Measurements from ENCODE around the gene MAST2. TPM values are rescaled to one million over a fixed set of nuclear protein-coding genes. Genes with fewer than 3 reads are reported as not detected.

Gene MAST2
- total RNA-seq, 4 donors from 2014 or later: 18.8 to 22.2 (median 20.2) TPM

- H3K27ac ChIP-seq: no peak overlapping the region
- H3K4me1 ChIP-seq: no peaks in the 10 kb centered on the region
- no peak for DNase-seq
- 84 to 91% methylated on average over 2 of the region's 2 CpGs for WGBS, 2 donors
- intact Hi-C loops (cut with DNase I): no loop called here
- no peaks in the 10 kb centered on the region for H3K27me3 ChIP-seq
- H3K36me3 ChIP-seq: no peaks in the 10 kb centered on the region
- H3K4me3 ChIP-seq (replicated peaks in 1 of 3): no peak overlapping the region
- TF ChIP-seq CTCF (IDR thresholded peaks at IDR 0.05) (no peak), POLR2A (IDR thresholded peaks at IDR 0.05) (no peak)
- H3K9me3 ChIP-seq: no peaks in the 10 kb centered on the region
Measured at GRCh38 chr1:45789601-45790000, 13.8 kb upstream of the MAST2 start.

- no peak overlapping the region for H3K27ac ChIP-seq
- TF ChIP-seq CTCF (IDR thresholded peaks at IDR 0.05): no peak
- intact Hi-C loops (cut with DNase I): no loop called here
Measured at GRCh38 chr1:45792744-45793143, 10.7 kb upstream of the MAST2 start.

GRCh38 chr1:45793942-45794604, 9.3 kb upstream of the MAST2 start:
- Histone ChIP-seq H3K4me3 (replicated peaks in 1 of 3) (no peak overlapping the region), H3K36me3 (no peaks in the 10 kb centered on the region), H3K4me1 (no peaks in the 10 kb centered on the region), H3K27ac (no peak overlapping the region), H3K27me3 (no peaks in the 10 kb centered on the region), H3K9me3 (no peaks in the 10 kb centered on the region)
- intact Hi-C loops (cut with DNase I): no loop called here
- no peak for DNase-seq
- TF ChIP-seq POLR2A (IDR thresholded peaks at IDR 0.05) (no peak), CTCF (IDR thresholded peaks at IDR 0.05) (no peak)
- 53 to 59% methylated on average over 7 of the region's 7 CpGs for WGBS, 2 donors

More at GRCh38 chr1:45792744-45793143, 10.7 kb upstream of the MAST2 start:
- H3K36me3 ChIP-seq: no peaks in the 10 kb centered on the region
- H3K4me3 ChIP-seq (replicated peaks in 1 of 3): no peak overlapping the region
- H3K27me3 ChIP-seq: no peaks in the 10 kb centered on the region
- DNase-seq: no peak
- H3K9me3 ChIP-seq: no peaks in the 10 kb centered on the region
- no peaks in the 10 kb centered on the region for H3K4me1 ChIP-seq
- 49 to 51% methylated on average over 4 of the region's 4 CpGs for WGBS, 2 donors

- TF ChIP-seq CTCF (IDR thresholded peaks at IDR 0.05) (no peak), POLR2A (IDR thresholded peaks at IDR 0.05) (no peak)
- Histone ChIP-seq H3K27me3 (no peaks in the 10 kb centered on the region), H3K27ac (no peak overlapping the region), H3K4me1 (no peaks in the 10 kb centered on the region), H3K9me3 (no peaks in the 10 kb centered on the region), H3K36me3 (no peaks in the 10 kb centered on the region), H3K4me3 (replicated peaks in 1 of 3) (no peak overlapping the region)
- intact Hi-C loops (cut with DNase I): no loop called here
- no peak for DNase-seq
- 65 to 87% methylated on average over 2 of the region's 2 CpGs for WGBS, 2 donors
Measured at GRCh38 chr1:45796381-45796780, 7.0 kb upstream of the MAST2 start.

GRCh38 chr1:45796946-45797345, 6.5 kb upstream of the MAST2 start:
- DNase-seq: no peak
- TF ChIP-seq CTCF (IDR thresholded peaks at IDR 0.05) (no peak), POLR2A (IDR thresholded peaks at IDR 0.05) (no peak)
- intact Hi-C loops (cut with DNase I): no loop called here

More at GRCh38 chr1:45796946-45797345, 6.5 kb upstream of the MAST2 start:
- WGBS, 2 donors: 84 to 86% methylated on average over 9 of the region's 9 CpGs
- no peak overlapping the region for H3K4me3 ChIP-seq (replicated peaks in 1 of 3)
- no peaks in the 10 kb centered on the region for H3K27me3 ChIP-seq
- H3K36me3 ChIP-seq: no peaks in the 10 kb centered on the region
- H3K4me1 ChIP-seq: no peaks in the 10 kb centered on the region
- no peak overlapping the region for H3K27ac ChIP-seq
- H3K9me3 ChIP-seq: no peaks in the 10 kb centered on the region
